Body of pancreas (tissue), 4 donors: Measurements from ENCODE around the gene RASGRP4.

Experiments used
- POLR2A ChIP-seq, 3 donors: fragments of 450-650 bp; IDR thresholded peaks; one replicate each; pipeline ENCODE4 v1.6.1; 2016; ENCODE audit warnings: antibody characterized with exemption in 3 of 3, mild to moderate bottlenecking in 2 of 3
- TF ChIP-seq, protein P1 (sequence below), 7 experiments: fragments of 450-650 bp in 4 of 7; fragments of 200-600 bp in 3 of 7; sonication (generic) in 3 of 7; IDR thresholded peaks; one replicate each; pipeline ENCODE4 v1.5.1; 2016 to 2019; ENCODE audit warnings: antibody characterized with exemption in 7 of 7

GRCh38 chr19:38425222-38425809 lies 703 bp downstream of the RASGRP4 start:
- TF ChIP-seq, protein P1, sequence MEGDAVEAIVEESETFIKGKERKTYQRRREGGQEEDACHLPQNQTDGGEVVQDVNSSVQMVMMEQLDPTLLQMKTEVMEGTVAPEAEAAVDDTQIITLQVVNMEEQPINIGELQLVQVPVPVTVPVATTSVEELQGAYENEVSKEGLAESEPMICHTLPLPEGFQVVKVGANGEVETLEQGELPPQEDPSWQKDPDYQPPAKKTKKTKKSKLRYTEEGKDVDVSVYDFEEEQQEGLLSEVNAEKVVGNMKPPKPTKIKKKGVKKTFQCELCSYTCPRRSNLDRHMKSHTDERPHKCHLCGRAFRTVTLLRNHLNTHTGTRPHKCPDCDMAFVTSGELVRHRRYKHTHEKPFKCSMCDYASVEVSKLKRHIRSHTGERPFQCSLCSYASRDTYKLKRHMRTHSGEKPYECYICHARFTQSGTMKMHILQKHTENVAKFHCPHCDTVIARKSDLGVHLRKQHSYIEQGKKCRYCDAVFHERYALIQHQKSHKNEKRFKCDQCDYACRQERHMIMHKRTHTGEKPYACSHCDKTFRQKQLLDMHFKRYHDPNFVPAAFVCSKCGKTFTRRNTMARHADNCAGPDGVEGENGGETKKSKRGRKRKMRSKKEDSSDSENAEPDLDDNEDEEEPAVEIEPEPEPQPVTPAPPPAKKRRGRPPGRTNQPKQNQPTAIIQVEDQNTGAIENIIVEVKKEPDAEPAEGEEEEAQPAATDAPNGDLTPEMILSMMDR (IDR thresholded peaks at IDR 0.05) = no peak
- TF ChIP-seq POLR2A (IDR thresholded peaks at IDR 0.05) = no peak
